HG03103 (cell line): ENCODE measurements around the gene TAS2R41.
"Not testable (repeated sequence)": the region's sequence is repeated elsewhere in the genome, so short reads cannot be mapped to it uniquely, and the experiment has no call there.

ENCODE experiments used
- ATAC-seq: cut with Tn5 transposase; IDR thresholded peaks from one replicate; pipeline ENCODE4 v1.9.1; 2021; ENCODE audit warnings: low read depth; ENCODE audit not compliant: unreplicated experiment

The TAS2R41 gene

GRCh38 chr7:143455942-143456341, 21.7 kb upstream of the TAS2R41 start:
- no peak for ATAC-seq

GRCh38 chr7:143456992-143457793, 20.5 kb upstream of the TAS2R41 start:
- ATAC-seq: no peak

GRCh38 chr7:143458263-143458662, 19.4 kb upstream of the TAS2R41 start:
- no peak for ATAC-seq

- no peak for ATAC-seq
Observed at GRCh38 chr7:143458681-143459080, 19.0 kb upstream of the TAS2R41 start.

GRCh38 chr7:143459359-143459758, 18.3 kb upstream of the TAS2R41 start:
- ATAC-seq: no peak

- ATAC-seq: no peak
Observed at GRCh38 chr7:143460271-143460979, 17.2 kb upstream of the TAS2R41 start.

- ATAC-seq: no peak
Observed at GRCh38 chr7:143462045-143462444, 15.6 kb upstream of the TAS2R41 start.

- ATAC-seq: no peak
Observed at GRCh38 chr7:143463556-143463955, 14.1 kb upstream of the TAS2R41 start.

GRCh38 chr7:143463957-143464356, 13.7 kb upstream of the TAS2R41 start:
- no peak for ATAC-seq

- no peak for ATAC-seq
Observed at GRCh38 chr7:143467724-143468123, 9.9 kb upstream of the TAS2R41 start.

GRCh38 chr7:143472071-143472689, 5.5 kb upstream of the TAS2R41 start:
- not testable (repeated sequence) for ATAC-seq

- ATAC-seq: no peak
Observed at GRCh38 chr7:143479055-143479766, 1.5 kb downstream of the TAS2R41 start.

GRCh38 chr7:143480501-143480900, 2.8 kb downstream of the TAS2R41 start:
- no peak for ATAC-seq

- no peak for ATAC-seq
Observed at GRCh38 chr7:143484119-143484518, 6.4 kb downstream of the TAS2R41 start.

- no peak for ATAC-seq
Observed at GRCh38 chr7:143485094-143485493, 7.4 kb downstream of the TAS2R41 start.

- no peak for ATAC-seq
Observed at GRCh38 chr7:143485500-143485899, 7.8 kb downstream of the TAS2R41 start.

- ATAC-seq: not testable (repeated sequence)
Observed at GRCh38 chr7:143486266-143486665, 8.6 kb downstream of the TAS2R41 start.

- ATAC-seq: no peak
Observed at GRCh38 chr7:143487061-143487460, 9.4 kb downstream of the TAS2R41 start.

- no peak for ATAC-seq
Observed at GRCh38 chr7:143487566-143487965, 9.9 kb downstream of the TAS2R41 start.

- ATAC-seq: no peak
Observed at GRCh38 chr7:143490717-143491306, 13.1 kb downstream of the TAS2R41 start.
